HG03025 (cell line): Measurements from ENCODE around the gene DUS3L.

Source experiments
- ATAC-seq: cut with Tn5 transposase; IDR thresholded peaks from one replicate; pipeline ENCODE4 v1.9.1; 2021; ENCODE audit warnings: mild to moderate bottlenecking, moderate library complexity; ENCODE audit not compliant: unreplicated experiment, low FRiP score

The DUS3L gene

DNA sequence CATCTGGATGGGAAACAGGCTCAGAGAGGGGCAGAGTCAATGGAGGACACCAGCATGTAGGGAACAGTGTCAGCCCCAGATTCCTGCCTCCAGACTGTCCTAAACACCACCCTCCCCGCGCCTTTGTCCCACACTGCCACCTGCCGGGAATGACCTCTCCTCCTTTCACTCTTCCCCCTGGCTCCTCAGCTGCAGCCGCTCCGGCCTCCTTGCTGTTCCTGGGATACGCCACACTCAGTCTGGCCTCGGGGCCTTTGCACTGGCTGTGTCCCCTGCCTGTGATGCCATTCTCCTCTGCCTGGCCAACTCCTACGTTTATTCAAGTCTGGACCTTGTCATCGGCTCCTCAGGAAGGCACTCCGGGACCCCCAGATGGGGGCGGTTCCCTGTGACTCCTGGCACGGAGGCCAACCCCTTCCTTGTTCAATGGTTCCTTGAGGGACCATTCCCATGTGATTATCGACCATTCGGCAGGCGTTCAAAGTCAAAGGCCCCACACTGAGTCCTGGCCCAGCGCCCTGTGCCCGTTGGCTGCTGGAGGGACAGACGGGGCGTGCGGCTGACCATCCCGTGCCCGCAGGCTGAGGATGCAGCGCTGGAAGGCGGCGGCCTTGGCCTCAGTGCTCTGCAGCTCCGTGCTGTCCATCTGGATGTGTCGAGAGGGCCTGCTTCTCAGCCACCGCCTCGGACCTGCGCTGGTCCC is 32.8 kb upstream of the DUS3L start:
- ATAC-seq = no peak

DNA sequence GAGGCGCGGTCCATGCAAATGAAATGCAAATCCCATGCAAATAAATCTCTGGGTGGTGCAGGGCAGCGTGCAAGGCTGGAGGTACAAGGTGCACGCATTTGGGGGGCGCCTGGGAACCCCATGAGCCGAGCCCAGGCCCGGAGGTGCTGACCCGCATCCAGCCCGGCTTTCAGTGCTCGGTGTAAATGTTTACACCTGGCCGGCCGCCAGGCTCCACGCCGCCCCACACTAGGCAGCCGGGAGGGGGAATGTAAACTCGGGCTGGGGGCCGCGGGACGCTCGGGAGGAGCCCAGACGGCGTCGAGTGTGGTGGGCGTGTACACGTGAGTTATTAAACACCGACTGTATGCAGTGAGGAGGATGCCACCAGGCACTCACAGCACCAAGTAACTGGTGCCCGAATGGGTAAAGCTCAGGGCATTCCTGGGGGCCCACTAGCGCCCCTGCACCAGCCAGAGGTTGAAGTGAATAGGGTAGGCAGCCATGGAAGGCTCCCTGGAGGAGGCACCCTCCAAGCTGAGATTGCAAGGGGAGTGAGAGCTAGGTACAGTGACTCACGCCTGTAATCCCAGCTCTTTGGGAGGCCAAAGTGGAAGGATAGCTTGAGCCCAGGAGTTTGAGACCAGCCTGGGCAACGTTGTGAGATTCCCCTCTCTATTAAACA is 31.4 kb upstream of the DUS3L start:
- ATAC-seq = no peak

DNA sequence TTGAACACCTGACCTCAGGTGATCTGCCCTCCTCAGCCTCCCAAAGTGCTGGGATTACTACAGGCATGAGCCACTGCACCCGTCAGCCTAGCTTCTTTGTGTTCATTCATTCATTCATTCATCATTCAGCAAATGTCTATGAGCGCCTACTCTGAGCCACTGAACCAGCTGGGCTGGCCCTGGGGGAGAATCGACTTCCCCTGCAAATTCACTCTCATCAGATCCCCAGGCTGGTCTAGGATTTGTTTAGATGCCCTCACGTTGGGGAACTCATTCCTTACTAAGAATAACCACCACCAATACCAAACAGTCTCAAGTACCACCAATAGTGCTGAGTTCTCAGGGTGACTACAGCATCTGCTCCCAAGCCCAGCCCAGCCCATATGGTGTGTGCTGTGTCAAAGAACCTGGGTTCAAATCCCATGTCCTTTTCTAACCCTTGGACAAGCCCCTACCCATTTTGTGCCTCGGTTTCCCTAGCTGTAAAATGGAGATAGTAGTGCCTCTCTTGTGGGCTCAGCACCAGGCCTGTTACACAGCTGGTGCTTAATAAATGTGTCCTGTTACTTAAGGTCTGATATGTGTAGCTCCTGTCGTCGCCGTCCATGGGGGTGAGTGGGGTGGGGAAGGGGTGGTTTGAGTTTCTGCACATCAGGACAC is 30.7 kb upstream of the DUS3L start:
- no peak for ATAC-seq

DNA sequence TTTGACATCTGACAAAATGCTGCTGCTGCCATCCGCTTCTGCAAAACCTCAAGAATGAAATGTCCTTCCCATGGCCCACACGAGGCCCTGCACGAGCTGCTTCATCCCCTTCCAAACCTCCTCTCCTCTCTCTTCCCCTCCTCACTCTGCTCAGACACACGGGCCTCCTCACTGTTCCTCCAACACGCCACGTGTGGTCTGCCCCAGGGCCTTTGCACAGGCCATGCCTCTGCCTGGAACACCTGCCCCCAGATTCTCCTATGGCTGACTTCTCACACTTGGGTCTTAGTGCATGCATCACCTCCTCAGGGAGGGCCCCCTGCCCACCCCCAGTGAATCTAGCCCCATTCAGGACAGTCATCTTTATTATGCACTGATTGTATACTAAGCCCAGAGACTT is 29.8 kb upstream of the DUS3L start:
- ATAC-seq = no peak

- no peak for ATAC-seq
Measured at GRCh38 chr19:5818594-5818993, 27.6 kb upstream of the DUS3L start.

- no peak for ATAC-seq
Measured at GRCh38 chr19:5817218-5817617, 26.3 kb upstream of the DUS3L start.

DNA sequence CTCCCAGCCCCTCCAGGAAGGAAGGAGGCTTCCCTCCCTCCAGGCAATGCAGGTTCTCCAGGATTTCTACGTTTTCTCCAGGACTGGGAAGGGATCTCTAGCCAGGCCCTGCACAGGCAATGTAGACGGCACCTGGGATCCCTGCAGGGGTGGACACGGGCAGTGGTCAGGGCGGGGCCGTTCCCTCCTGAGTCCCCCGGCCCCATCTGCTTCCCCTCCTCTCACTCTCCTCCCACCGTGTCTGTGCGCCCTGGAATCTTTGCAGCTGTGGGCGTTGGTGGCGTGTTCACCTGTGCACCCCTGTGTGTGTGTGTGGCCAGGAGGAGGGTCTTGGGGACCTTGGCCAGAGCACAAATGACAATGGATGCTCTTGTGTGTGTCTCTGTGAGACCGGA is 23.9 kb upstream of the DUS3L start:
- ATAC-seq = no peak

- ATAC-seq = no peak
Measured at GRCh38 chr19:5814123-5814851, 23.3 kb upstream of the DUS3L start.

GRCh38 chr19:5811117-5811516 is 20.2 kb upstream of the DUS3L start:
- no peak for ATAC-seq

GRCh38 chr19:5809469-5809868 is 18.5 kb upstream of the DUS3L start:
- no peak for ATAC-seq

- no peak for ATAC-seq
Measured at GRCh38 chr19:5809053-5809452, 18.1 kb upstream of the DUS3L start.

DNA sequence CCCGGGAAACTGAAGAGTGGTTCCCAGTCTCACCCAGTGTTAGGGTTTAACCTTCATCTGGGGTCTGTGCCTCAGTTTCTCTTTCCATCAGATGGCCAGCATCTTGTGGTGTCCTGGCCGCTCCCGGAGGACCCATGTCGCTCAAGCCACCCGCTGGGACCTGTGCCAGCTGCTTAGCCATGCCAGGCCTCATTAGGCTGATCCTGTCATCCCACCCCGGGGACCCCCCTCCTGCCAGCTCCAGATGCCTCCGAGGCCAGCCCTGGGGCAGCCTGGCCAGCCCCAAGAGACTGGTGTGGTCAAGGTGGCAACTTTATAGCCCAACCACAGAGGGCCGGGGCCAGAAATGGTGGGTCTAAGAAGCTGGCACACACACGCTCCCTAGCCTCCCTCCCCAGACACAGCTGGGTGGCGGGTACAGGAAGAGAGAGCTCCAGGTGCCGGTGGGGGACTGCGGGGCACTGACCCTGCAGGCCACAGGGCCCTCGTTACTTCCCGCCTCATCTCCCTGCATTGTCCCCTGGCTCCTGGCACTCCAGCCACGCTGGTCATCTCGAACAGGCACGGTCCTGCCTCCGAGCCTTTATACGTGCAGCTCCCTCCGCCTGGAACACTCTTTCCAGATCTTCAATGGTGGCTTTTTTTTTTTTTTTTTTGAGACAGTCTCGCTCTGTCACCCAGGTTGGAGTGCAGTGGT is 17.3 kb upstream of the DUS3L start:
- no peak for ATAC-seq

- ATAC-seq = no peak
Measured at GRCh38 chr19:5806905-5807304, 15.9 kb upstream of the DUS3L start.

DNA sequence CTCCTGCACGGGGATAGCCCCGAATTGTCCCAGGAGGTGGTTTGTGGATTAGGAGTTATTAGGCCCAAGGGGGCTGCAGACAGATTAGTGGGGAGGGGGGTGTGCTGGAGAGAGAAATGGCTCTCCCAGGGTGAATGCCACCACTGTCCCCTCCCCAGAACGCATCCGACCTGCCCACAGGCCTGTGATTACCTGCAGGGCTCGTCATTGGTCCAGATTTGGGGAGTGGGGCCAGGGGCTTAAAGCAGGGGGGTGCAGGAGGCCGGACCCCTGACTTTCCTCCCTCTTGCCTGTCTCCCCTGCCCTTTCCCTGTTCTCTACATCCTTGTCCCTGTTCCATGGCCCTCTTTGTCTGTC is 15.1 kb upstream of the DUS3L start:
- no peak for ATAC-seq

DNA sequence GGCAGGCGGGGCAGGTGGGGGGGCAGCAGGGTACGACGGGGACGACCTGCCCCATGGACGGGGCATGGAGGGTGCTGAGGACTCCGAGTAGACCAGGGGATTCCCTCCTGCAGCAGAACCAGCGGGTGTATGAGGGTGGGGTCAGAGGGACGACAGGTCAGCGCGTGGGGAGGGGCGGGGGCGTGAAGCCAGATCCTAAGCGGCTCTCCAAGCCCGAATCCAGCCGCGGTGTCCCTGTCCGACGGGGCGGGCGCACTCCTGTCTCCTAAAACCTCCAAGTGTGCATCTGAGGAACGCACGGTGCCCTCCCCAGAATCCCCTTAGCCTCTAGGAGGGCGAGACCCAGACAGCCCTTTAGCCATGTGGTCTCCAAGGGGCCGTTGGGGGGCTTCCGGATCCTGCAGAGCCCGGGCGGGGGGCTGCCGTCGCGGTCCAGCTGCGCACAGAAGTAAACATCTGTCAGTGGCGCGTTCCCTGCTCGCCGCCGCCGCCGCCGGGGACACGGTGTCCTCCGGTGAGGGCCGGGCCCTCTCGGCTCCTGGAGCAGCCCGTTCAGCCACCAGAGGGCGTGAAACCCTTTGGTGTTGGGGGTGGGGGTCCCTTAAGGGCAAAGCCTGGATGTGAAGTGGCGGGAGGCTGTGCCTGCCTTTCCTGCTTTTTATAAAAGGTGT is 14.6 kb upstream of the DUS3L start:
- ATAC-seq = no peak

- ATAC-seq = no peak
Measured at GRCh38 chr19:5804516-5805461, 13.8 kb upstream of the DUS3L start, which contains the start of gene NRTN. NRTN (plus strand) TSS chr19:5805067; CDS start chr19:5824166, 19,099 bp downstream.

GRCh38 chr19:5803752-5804515 is 13.0 kb upstream of the DUS3L start:
- ATAC-seq = no peak

GRCh38 chr19:5803441-5803751 is 12.4 kb upstream of the DUS3L start:
- no peak for ATAC-seq
